Right lobe of liver (tissue), 6 donors: ENCODE measurements around the gene CXCL11. TPM values are rescaled to one million over a fixed set of nuclear protein-coding genes. Genes with fewer than 3 reads are reported as not detected.

Source experiments
- ATAC-seq, 4 donors: fragments of 200-7000 bp; cut with Tn5 transposase; one replicate each; pipeline ENCODE4 v1.9.1; 2020; ENCODE audit warnings: mild to moderate bottlenecking in 4 of 4, moderate library complexity in 4 of 4
- DNase-seq, 3 donors: peaks; one replicate each; pipeline ENCODE4 v3.0.0-alpha.2; 2020
- H3K27ac ChIP-seq, 3 donors: fragments of 200-600 bp; one replicate each; pipeline ENCODE4 v1.8.0; 2022
- H3K27me3 ChIP-seq, 2 donors: fragments of 200-600 bp; one replicate each; pipeline ENCODE4 v1.8.0; 2022
- H3K36me3 ChIP-seq, 4 donors: fragments of 200-600 bp; sonication (generic) in 1 of 4; one replicate each; pipeline versions ENCODE4 v1.5.1 to v1.8.0; 2017 to 2022; ENCODE audit warnings: control low read depth in 1 of 4
- H3K4me1 ChIP-seq, 4 donors: fragments of 200-600 bp; sonication (generic) in 1 of 4; one replicate each; pipeline versions ENCODE4 v1.5.1 to v1.8.0; 2017 to 2022; ENCODE audit warnings: control low read depth in 1 of 4
- H3K4me3 ChIP-seq, 3 donors: fragments of 200-600 bp; one replicate each; pipeline ENCODE4 v1.8.0; 2022
- H3K9me3 ChIP-seq, 4 donors: fragments of 200-600 bp; sonication (generic) in 1 of 4; one replicate each; pipeline versions ENCODE4 v1.5.1 to v1.8.0; 2017 to 2022; ENCODE audit warnings: control low read depth in 1 of 4
- CTCF ChIP-seq, 4 donors: fragments of 200-600 bp in 3 of 4; fragments of 450-650 bp in 1 of 4; IDR thresholded peaks; one replicate each; pipeline versions ENCODE4 v1.5.1 to v1.8.0; 2016 to 2022; ENCODE audit warnings: antibody characterized with exemption in 4 of 4, mild to moderate bottlenecking in 2 of 4
- POLR2A ChIP-seq: fragments of 450-650 bp; IDR thresholded peaks from one replicate; pipeline ENCODE4 v1.6.1; 2017; ENCODE audit warnings: antibody characterized with exemption, mild to moderate bottlenecking
- WGBS: methylation state at CpG from one replicate; pipeline ENCODE4 v1.1.6; 2018; ENCODE audit warnings: low coverage, low lambda C conversion rate; ENCODE audit not compliant: insufficient coverage; ENCODE audit errors: missing lambda C conversion rate; 5-methylcytosine and 5-hydroxymethylcytosine counted together
- intact Hi-C, 2 donors: fragments of 100-400 bp; cut with DNase I; formaldehyde crosslinking; loops; one replicate each; pipeline versions ENCODE4 v1.11.2 to v1.14.1; 2022
- total RNA-seq, 6 experiments: library from RNA; depleted of rRNA in 2 of 6; stranded (reverse); fragments of >200 nt in 2 of 6; fragmentation: NEBNext Ultra II Directional in 3 of 6; extraction: Animal tissue kit (Norgen Biotek cat#: 25700) in 3 of 6; gene quantifications; one replicate each; pipeline versions ENCODE4 v1.1.0 to v1.2.4, GENCODE V29; 2016 to 2023
- donor health status: DM: no; HTN: yes; CAD: no.
- donor health status: DM: no; HTN: no; CAD: no.
- donor health status: DM: no; HTN: no; CAD: no.
- donor health status: DM: no; HTN: yes; CAD: no.
- donor health status: DM: no; HTN: yes; CAD: no.

Gene CXCL11
- total RNA-seq, 6 experiments from 2014 or later = 0.20 to 0.35 TPM; not detected in 4

- H3K27ac ChIP-seq = no peak overlapping the region
- no peak for ATAC-seq
Measured at GRCh38 chr4:76035141-76035540, 729 bp downstream of the CXCL11 start.

GRCh38 chr4:76029300-76029699 is 6.6 kb downstream of the CXCL11 start:
- intact Hi-C loops = no loop called here

More at GRCh38 chr4:76035141-76035540, 729 bp downstream of the CXCL11 start:
- Histone ChIP-seq H3K9me3 (no peaks in the 10 kb centered on the region), H3K36me3 (no peaks in the 10 kb centered on the region), H3K4me3 (no peak overlapping the region), H3K4me1 (peaks cover 0 to 2% (median 0%) of the 10 kb centered on the region in 4 donors), H3K27me3 (no peaks in the 10 kb centered on the region)
- TF ChIP-seq CTCF (IDR thresholded peaks at IDR 0.05) = no peak
- no peak for TF ChIP-seq POLR2A
- 58% methylated on average over 3 of the region's 3 CpGs for WGBS
- intact Hi-C loops = no loop called here
- no peak for DNase-seq

GRCh38 chr4:76028350-76028765 is 7.5 kb downstream of the CXCL11 start:
- peak overlapping the region in 1 of 3 donors; percentile 34 for H3K27ac ChIP-seq
- no peaks in the 10 kb centered on the region for H3K27me3 ChIP-seq
- no peaks in the 10 kb centered on the region for H3K36me3 ChIP-seq
- no peaks in the 10 kb centered on the region for H3K4me1 ChIP-seq
- intact Hi-C loops = no loop called here
- no peaks in the 10 kb centered on the region for H3K9me3 ChIP-seq
- DNase-seq = no peak
- peak overlapping the region in 2 of 3 donors; percentile 38 to 41 for H3K4me3 ChIP-seq
- ATAC-seq = peak; percentile 70 to 84 (median 80)
- WGBS = 5% methylated on average over 6 of the region's 6 CpGs
- TF ChIP-seq CTCF (IDR thresholded peaks at IDR 0.05) = no peak
- TF ChIP-seq POLR2A = no peak

More at GRCh38 chr4:76029300-76029699, 6.6 kb downstream of the CXCL11 start:
- 42% methylated on average over 2 of the region's 2 CpGs for WGBS
- no peak overlapping the region for H3K4me3 ChIP-seq
- TF ChIP-seq CTCF (IDR thresholded peaks at IDR 0.05) = no peak
- TF ChIP-seq POLR2A = no peak
- DNase-seq = no peak
- no peak for ATAC-seq
- no peaks in the 10 kb centered on the region for H3K4me1 ChIP-seq
- no peaks in the 10 kb centered on the region for H3K9me3 ChIP-seq
- H3K27me3 ChIP-seq = no peaks in the 10 kb centered on the region
- no peak overlapping the region for H3K27ac ChIP-seq
- H3K36me3 ChIP-seq = no peaks in the 10 kb centered on the region

- Histone ChIP-seq H3K27me3 (no peaks in the 10 kb centered on the region), H3K27ac (no peak overlapping the region), H3K4me3 (no peak overlapping the region), H3K9me3 (no peaks in the 10 kb centered on the region), H3K36me3 (no peaks in the 10 kb centered on the region), H3K4me1 (no peaks in the 10 kb centered on the region)
- TF ChIP-seq CTCF (IDR thresholded peaks at IDR 0.05) = no peak
- no peak for TF ChIP-seq POLR2A
- intact Hi-C loops = no loop called here
- DNase-seq (no peak), ATAC-seq (no peak)
- WGBS = 70% methylated on average over 4 of the region's 4 CpGs
Measured at GRCh38 chr4:76024065-76024464, 11.8 kb downstream of the CXCL11 start.

GRCh38 chr4:76023389-76023788 is 12.5 kb downstream of the CXCL11 start, which contains the start of gene CXCL10:
Gene CXCL10, minus strand, starts transcription at chr4:76023497. Its CDS starts 66 bp downstream, at chr4:76023431.
- no peaks in the 10 kb centered on the region for H3K9me3 ChIP-seq
- no peaks in the 10 kb centered on the region for H3K27me3 ChIP-seq
- no peak for DNase-seq
- intact Hi-C loops = no loop called here
- H3K4me1 ChIP-seq = no peaks in the 10 kb centered on the region
- H3K27ac ChIP-seq = no peak within 1 kb of the TSS
- no peaks in the 10 kb centered on the region for H3K36me3 ChIP-seq
- peak; percentile 33 to 84 (median 68) for ATAC-seq
- TF ChIP-seq CTCF (IDR thresholded peaks at IDR 0.05) = no peak
- TF ChIP-seq POLR2A = no peak
- no peak within 1 kb of the TSS for H3K4me3 ChIP-seq
- 5% methylated on average over 3 of the region's 3 CpGs for WGBS
